HG03460 (cell line): ENCODE data around the gene EPHB3.
A peak's percentile ranks its signal among the peaks of the same experiment; 100 is the strongest.

ENCODE experiments used
- ATAC-seq: cut with Tn5 transposase; IDR thresholded peaks from one replicate; pipeline ENCODE4 v1.9.1; 2021; ENCODE audit not compliant: unreplicated experiment

The EPHB3 gene

GRCh38 chr3:184543256-184543655 is 18.3 kb upstream of the EPHB3 start:
- no peak for ATAC-seq

- no peak for ATAC-seq
Observed at GRCh38 chr3:184543843-184544512, 17.6 kb upstream of the EPHB3 start.

- ATAC-seq: no peak
Observed at GRCh38 chr3:184544513-184544861, 17.1 kb upstream of the EPHB3 start.

GRCh38 chr3:184545769-184546168 is 15.8 kb upstream of the EPHB3 start:
- ATAC-seq: no peak

- ATAC-seq: peak; percentile 50
Observed at GRCh38 chr3:184546252-184546651, 15.3 kb upstream of the EPHB3 start.

- no peak for ATAC-seq
Observed at GRCh38 chr3:184549796-184550577, 11.6 kb upstream of the EPHB3 start.

- ATAC-seq: no peak
Observed at GRCh38 chr3:184551103-184551502, 10.5 kb upstream of the EPHB3 start.

GRCh38 chr3:184551614-184552256 is 9.8 kb upstream of the EPHB3 start:
- ATAC-seq: no peak

- ATAC-seq: no peak
Observed at GRCh38 chr3:184552296-184552695, 9.3 kb upstream of the EPHB3 start.

- no peak for ATAC-seq
Observed at GRCh38 chr3:184552863-184553262, 8.7 kb upstream of the EPHB3 start.

- no peak for ATAC-seq
Observed at GRCh38 chr3:184553385-184553784, 8.2 kb upstream of the EPHB3 start.

- ATAC-seq: no peak
Observed at GRCh38 chr3:184554461-184554860, 7.1 kb upstream of the EPHB3 start.

- no peak for ATAC-seq
Observed at GRCh38 chr3:184556582-184557347, 4.8 kb upstream of the EPHB3 start.

- ATAC-seq: no peak
Observed at GRCh38 chr3:184557348-184557950, 4.1 kb upstream of the EPHB3 start.

GRCh38 chr3:184558726-184559125 is 2.9 kb upstream of the EPHB3 start:
- ATAC-seq: no peak

GRCh38 chr3:184559336-184559735 is 2.2 kb upstream of the EPHB3 start:
- ATAC-seq: no peak

- ATAC-seq: no peak
Observed at GRCh38 chr3:184560531-184560930, 1.1 kb upstream of the EPHB3 start.

- no peak for ATAC-seq
Observed at GRCh38 chr3:184561913-184562877, 610 bp downstream of the EPHB3 start.

- no peak for ATAC-seq
Observed at GRCh38 chr3:184562878-184563560, 1.4 kb downstream of the EPHB3 start.
